OCI-LY7 (cell line): ENCODE results near the gene FAM193B.

ENCODE experiments used
- EZH2phosphoT487 ChIP-seq: fragments of 200-600 bp; sonication (generic); IDR thresholded peaks from 2 replicates; pipeline ENCODE4 v1.6.1; 2018; ENCODE audit warnings: low read depth, borderline replicate concordance, mild to moderate bottlenecking, mixed run types, antibody characterized with exemption, low read length, moderate library complexity, mixed read lengths
- TF ChIP-seq, protein P1 (sequence below): fragments of 200-600 bp; sonication (generic); conservative IDR thresholded peaks from 2 replicates; pipeline ENCODE4 v1.5.1; 2014; ENCODE audit warnings: mild to moderate bottlenecking, antibody characterized with exemption, low read length, moderate library complexity, mixed read lengths

GRCh38 chr5:177509381-177509951 is 44.9 kb downstream of the FAM193B start, which contains the start of gene DOK3:
- TF ChIP-seq EZH2phosphoT487 = no peak
- TF ChIP-seq, protein P1, sequence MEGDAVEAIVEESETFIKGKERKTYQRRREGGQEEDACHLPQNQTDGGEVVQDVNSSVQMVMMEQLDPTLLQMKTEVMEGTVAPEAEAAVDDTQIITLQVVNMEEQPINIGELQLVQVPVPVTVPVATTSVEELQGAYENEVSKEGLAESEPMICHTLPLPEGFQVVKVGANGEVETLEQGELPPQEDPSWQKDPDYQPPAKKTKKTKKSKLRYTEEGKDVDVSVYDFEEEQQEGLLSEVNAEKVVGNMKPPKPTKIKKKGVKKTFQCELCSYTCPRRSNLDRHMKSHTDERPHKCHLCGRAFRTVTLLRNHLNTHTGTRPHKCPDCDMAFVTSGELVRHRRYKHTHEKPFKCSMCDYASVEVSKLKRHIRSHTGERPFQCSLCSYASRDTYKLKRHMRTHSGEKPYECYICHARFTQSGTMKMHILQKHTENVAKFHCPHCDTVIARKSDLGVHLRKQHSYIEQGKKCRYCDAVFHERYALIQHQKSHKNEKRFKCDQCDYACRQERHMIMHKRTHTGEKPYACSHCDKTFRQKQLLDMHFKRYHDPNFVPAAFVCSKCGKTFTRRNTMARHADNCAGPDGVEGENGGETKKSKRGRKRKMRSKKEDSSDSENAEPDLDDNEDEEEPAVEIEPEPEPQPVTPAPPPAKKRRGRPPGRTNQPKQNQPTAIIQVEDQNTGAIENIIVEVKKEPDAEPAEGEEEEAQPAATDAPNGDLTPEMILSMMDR = no peak
